DMS153 (cell line): ENCODE data around the gene CFAP20DC.

Experiments
- DNase-seq: peaks from one replicate; lab custom pipeline; 2025; lab: John Stamatoyannopoulos, UW

Gene CFAP20DC

DNA sequence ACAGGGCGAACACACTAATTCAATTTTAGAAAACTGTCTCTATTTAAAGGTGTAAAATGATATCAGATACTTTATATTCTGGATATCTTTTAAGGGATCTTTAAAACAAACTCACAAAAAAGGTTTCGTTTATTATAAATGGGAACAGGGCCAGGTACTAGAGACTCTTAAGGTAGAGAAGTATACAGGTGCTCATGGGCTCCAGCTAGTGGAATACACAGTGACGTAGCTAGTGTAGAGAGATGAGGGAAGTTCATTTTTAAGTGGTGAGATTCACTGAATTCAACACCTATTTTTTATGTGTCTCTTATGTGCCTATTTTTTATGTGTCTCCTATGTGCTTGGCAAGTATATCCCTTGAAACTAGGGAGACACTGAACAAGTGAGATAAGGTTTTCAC lies 250.6 kb downstream of the CFAP20DC start:
- no peak for DNase-seq

DNA sequence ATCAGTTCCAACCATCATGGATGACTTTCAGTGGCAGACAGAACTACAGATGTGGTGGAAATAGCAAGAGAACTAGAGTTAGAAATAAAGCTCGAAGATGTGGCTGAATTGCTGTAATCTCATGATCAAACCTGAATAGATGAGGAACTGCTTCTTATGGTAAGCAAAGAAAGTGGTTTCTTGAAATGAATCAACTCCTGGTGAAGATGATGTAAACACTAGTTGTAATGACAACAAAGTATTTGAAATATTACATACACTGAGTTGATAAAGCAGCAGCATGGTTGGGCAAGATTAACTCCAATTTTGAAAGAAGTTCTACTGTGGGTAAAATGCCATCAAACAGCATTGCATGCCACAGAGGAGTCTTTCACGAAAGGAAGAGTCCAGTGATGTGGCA lies 251.5 kb downstream of the CFAP20DC start:
- DNase-seq = no peak

DNA sequence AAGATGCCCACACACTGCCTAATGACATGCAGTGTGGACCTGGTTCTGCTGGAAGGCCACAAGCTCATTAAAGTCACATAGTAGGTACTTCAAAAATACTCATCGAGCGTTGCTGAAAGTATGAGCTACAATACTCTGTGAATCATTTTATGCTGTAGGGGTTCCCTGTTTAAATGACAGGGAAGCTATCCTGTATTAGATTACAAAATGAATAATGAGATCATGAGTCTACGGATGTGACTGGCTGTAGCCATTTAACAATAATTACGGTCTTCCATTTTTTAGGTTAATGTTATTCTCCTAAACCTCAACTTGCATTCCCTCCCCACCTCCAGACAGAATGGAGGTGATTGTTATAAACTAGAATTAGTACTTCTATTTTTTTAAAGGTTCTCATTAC lies 255.1 kb downstream of the CFAP20DC start:
- DNase-seq = no peak

DNA sequence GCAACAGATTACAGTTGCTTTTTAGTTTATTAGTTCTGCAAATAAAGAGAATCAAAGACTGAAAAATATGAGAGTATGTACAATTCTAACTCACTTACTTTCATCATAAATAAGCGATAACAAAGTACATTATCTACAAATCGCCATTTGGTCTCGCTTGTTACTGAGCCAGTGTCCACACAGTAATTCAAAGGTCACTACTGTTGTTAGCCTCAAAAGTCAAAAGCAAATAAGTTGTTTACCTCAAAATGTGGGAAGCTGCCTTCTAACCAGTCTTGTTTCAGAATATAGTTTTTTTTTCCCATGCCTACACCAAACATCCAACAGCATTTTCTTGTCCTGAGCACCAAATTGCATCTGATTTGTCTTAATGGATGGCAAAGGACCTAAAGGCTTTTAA lies 255.9 kb downstream of the CFAP20DC start:
- no peak for DNase-seq

DNA sequence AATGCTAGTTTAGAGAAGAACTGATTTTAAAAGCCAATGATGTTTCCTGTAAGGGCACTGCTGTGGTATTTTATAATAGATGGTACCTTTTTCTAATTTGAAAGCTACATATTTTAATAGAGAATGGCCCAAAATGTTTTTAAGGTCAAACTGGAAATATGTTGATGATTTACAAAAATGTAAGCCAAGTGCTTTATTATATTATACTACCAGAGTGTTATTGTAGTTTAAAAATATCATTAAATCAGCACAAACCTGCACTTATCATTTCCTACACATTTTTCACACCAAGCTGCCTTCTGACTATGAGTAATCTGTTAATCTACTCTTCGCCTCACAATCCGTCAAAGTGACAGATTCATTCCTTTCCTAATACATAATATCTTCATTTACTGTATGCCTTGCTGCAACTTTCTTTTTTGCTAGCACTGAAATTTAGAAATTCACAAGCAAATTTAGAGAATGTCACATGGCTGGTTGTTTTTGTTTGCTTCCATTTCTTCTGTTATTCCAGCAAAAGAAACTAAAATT lies 256.8 kb downstream of the CFAP20DC start:
- DNase-seq = no peak

DNA sequence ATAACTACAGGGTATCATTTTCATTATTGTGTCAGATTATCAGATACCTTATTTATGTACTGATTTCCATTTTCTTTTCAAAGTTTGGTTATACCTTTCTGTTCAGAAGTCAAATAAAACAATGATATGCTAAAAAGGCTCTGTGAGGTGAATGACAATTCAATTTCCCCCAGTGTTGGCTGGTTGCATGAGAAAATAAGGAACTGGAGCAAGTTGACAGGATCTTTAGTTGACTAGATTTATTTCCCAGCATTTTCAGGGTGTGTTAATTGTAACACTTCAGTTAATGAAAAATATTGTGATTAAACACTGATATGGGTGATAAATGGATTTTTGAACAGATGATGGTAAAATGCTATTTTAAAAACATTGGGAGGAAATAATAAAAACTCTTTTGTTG lies 260.4 kb downstream of the CFAP20DC start:
- DNase-seq = no peak

DNA sequence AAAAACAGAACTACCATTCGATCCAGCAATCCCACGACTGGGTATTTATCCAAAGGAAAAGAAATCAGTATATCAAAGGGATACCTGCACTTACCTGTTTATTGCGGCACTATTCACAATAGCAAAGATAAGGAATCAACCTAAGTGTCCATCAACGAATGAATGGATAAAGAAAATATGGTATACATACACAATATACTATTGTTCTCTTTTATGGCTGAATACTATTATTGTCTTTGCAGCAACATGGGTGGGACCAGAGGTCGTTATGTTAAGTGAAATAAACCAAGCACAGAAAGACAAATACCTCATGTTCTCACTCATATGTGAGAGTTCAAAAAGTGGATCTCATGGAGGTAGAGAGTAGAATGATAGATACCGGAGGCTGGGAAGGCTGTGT lies 264.9 kb downstream of the CFAP20DC start:
- DNase-seq = no peak

DNA sequence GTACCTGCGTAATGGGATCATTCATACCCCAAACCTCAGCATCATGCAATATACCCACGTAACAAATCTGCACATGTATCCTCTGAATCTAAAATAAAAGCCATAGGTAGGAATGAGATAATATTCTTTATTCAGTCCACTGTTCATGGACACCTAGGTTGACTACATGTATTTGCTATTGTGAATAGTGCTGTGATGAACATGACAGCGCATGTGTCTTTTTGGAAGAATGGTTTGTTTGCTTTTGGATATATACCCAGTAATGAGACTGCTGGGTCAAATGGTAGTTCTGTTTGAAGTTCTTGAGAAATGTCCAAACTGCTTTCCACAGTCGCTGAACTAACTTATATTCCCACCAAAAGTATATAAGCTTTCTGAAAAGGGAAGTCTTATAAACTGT lies 265.4 kb downstream of the CFAP20DC start:
- no peak for DNase-seq

DNA sequence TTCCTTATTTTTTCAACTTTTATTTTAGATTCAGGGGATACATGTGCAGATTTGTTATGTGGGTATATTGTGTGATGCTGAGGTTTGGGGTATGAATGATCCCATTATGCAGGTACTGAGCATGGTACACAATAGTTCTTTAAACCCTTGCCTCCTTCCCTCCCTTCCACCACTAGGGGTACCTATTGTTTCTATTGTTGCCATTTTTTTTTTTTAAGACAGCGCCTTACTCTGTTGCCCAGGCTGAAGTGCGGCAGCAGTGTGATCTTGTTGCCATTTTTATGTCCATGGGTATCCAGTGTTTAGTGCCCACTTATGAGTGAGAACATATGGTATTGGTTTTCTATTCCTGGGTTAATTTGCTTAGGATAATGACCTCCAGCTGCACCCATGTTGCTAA lies 266.0 kb downstream of the CFAP20DC start:
- no peak for DNase-seq

DNA sequence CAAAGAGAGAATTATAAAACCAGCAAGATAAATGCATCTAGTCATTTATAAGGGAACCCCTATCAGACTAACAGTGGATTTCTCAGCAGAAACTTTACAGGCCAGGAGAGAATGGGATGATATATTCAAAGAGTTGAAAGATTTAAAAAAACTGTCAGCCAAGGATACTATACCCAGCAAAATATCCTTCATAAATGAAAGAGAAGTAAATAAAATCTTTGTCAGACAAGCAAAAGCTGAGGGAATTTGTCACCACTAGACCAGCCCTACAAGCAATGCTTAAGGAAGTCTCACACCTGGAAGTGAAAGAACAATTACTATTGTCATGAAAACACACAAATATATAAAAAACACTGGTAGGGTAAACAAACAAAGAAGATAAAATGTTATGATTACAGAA lies 269.9 kb downstream of the CFAP20DC start:
- DNase-seq = no peak

DNA sequence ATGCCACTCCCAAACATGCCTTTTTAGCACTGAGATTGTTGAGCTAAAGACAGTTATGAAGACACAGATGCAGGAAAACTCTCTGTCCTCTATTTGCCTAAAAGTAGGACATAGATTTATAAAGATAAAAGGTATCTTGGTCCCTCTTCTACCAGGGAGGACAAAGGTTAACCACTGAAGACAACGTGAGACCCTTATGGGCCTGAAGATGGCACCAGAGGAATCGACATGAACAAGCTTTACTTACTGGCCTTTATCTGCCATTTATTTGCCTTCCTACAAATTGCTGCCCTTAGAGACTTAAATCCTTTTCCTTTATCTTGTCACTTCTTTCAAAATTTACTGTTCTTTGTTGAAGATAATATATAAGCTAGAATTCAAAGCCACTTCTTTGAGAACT lies 273.6 kb downstream of the CFAP20DC start:
- no peak for DNase-seq

DNA sequence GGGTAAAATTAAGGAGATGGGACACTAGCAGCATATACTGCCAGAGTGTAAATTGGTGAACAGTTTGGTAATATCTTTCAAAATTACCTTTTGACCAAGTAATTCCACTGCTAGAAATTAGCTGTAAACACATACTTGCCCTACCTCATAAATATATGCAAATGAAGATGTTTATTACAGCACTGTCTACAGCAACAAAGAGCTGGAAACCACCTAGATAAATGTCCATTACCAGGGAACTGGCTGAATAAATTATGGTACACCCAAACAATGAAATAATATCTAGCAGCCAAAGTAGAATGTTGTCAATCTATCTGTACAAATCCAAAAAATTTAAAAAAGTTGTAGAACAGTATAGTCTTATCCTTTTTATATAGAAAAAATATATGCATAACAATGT lies 277.4 kb downstream of the CFAP20DC start:
- no peak for DNase-seq

DNA sequence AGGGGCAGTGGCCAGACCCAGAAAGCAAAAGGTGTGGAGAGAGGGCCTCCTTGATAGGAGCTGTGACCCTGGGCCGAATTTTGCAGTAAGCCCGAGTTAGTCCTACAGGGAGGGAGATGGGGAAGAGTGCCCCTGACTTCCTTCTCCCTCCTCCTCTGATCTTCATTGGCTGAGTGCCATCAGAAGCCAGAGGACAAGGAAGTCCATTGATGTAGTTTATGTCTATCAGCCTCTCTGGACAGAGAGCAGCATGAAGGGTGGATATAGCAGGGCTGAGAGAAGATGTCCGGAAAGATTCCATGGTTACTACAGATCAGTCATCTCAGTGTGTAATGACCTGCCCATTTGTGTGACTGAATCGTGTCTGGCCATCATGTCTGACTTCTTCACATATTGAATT lies 280.8 kb downstream of the CFAP20DC start:
- no peak for DNase-seq

DNA sequence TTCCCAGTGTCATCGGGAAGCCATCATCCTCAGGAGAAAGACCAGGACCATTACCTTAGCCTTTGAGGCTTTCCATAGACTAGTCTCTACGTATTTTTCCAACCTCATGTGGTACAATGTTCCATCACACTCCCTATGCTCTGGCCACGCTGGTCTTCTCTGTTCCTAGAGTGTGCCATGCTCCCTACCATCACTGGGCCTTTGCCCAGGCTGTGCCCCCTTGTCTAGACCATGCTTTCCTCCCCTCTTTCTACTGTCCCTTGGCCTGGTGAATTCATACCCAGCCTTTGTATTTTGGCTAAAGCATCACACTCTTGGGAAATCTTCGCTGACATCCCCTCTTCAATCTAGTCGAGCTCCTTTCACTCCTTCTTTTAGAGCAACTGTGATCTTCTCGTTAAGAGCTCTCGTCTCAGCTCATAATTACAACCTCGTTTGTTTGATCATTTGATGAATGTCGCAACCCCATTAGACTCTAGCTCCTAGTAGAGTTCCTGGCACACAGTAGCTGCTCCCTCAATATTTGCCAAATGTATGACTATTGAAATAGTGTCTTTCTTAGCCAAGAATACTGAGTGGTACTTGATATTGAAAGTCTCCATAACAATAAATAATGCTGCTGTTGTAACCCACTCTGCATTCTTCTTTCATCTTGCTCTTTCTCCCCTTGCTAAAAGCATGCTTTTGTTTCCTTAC lies 283.1 kb downstream of the CFAP20DC start:
- DNase-seq = no peak

DNA sequence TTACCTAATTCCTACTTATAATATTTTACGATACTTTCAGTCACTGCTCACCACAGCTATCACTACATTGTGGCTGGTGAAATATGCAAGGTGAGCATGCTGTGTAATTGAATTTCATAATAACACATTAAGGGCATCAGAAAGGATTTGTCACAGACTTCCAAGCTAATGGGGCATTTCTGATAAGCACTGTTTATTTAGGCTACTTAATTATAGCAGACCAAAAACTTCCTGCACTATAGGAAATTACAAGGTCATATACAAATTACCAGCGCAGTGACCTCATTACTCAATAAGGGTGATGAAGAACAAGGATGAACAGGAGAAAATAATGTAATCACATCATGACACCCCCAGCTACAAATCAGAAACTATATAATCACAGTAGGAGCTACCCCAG lies 294.7 kb downstream of the CFAP20DC start:
- DNase-seq = no peak

DNA sequence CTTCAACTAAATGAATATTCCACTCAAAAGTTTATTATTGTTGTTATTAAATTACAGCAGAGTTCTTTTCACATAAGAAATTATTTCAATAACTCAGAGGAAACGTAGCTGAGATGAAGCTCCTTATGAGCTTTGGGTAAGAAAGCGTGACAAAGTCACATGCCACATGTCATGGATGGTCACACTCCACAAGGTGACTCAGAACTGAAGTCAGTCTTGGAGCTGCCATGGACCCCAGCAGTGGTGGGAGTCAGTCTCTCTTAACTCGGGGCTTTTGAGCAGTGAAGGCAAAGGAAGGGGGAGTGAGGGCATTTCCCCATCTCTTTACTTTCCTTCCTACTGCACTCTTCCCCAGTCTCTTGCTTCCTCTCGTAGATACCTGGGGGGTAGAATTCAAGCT lies 295.8 kb downstream of the CFAP20DC start:
- DNase-seq = no peak

DNA sequence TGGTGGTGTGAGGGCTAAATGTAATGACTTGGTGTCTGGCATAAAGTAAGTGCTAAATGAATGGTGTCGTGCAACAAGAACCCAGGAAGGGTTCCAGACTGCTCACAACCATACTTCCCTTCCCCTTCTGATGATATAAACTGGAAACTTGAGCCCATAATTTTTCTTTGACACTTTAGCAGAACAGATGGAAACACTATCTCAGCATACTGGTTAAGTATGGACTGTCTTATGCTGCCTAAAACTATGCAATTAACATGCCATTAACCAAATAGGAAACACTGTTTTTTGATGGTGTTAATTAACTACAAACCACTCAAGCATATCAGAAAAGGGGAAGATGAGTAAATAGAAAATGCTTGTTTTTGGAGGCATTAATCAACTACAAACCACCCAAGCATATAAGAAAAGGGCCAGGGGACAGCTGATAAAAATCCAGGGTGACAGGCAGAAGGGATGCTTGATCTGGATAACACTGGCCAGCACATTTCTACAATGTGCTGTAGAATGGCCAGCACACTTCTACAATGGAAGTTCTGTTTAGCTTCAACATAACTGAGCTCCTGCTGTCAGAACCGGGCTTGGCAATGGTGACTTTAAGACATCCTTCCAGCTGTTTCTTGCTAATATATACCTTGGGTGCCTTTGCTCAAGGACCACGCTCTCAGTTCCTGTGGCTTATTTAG lies 297.8 kb downstream of the CFAP20DC start:
- no peak for DNase-seq

DNA sequence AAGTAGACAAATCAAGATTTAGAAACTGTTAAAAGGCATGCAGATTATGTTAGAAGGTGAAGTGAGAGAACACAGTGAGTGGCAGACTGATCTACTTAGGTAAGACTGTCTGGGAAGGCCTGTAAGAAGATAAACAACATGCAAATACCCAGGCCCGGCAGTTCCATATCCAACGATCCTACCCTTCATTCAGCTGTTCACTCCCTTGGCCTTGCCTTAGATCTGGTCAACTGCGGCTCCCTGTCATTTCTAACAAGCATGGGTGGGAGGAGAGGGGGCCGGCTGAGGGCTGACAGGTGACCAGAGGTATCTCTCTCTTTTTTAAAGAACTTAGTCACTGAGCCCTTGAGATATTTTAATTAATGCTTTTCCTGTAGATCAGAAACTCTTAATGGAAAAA lies 298.6 kb downstream of the CFAP20DC start:
- DNase-seq = no peak

DNA sequence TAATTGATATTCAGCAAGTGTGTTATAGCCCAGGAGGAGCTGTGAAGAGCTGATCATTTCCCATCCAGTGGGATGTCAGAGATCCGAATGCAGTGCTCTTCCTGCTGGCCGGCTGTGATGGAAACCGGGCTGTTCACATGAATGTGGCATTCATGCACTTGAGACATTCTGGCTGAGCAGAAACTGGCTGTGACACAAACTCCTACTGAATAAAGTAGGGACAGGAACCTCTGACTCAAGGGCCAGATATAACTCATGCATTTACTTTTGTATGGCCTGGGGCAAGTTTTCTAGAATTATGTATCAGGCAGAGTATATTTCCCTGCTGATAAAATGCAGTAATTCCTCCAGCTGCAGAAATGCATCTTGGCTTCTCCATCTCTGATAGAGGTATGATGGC lies 299.9 kb downstream of the CFAP20DC start:
- DNase-seq = no peak

DNA sequence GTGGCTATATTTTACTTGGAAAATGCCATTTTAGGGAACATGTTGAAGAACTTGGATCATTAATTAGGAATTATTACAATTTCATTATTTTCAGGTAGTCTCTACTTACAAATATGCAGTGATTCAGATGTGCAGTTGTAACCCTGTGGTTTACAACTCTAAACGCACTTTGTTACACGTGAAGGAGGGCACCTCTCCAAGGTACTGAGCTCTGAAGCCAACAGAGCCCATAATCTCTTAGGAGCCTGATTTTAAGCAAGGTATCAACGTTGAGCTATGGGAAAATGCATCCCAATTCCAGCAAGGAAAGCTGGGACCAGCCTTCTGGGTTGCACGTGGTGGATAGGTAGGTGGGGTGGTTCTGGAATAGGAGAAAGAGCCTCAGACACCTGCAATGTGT lies 301.8 kb downstream of the CFAP20DC start:
- DNase-seq = no peak

DNA sequence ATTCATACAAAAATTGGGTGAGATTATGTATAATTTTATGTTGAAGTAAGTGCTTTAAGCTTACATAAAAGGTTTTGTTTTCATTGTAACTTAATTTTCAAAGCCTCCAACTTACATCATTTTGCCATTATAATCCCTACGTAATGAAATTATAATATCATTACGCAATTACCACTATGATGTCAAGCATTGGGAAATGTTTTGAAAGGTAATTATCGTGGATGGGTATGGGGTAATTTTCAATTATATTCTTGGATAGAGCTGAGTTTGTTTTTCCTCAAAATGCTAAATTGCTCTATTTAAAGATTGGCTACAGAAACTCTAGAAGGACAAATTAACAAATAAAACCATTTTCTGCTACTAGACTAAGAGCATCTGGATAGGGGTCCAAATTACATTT lies 303.1 kb downstream of the CFAP20DC start:
- DNase-seq = no peak

DNA sequence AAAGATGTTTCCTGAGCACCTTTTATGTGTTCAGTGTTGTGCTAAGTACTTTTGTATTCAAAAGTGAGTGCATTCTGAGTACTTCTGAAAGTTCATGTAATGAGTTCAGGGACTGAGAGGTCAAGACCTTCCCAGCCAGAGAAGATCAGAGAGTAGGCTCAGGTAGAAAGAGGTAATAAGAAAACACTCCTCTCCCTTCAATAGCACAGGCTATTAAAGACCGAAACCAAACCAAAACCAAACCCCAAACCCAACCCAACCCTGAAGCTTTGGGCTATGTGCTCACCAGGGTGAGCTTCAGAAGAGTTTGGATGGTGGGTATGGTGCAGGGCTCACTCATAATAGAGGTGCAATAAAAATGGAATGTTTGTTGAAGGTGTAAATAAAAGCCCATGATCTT lies 306.5 kb downstream of the CFAP20DC start:
- no peak for DNase-seq

DNA sequence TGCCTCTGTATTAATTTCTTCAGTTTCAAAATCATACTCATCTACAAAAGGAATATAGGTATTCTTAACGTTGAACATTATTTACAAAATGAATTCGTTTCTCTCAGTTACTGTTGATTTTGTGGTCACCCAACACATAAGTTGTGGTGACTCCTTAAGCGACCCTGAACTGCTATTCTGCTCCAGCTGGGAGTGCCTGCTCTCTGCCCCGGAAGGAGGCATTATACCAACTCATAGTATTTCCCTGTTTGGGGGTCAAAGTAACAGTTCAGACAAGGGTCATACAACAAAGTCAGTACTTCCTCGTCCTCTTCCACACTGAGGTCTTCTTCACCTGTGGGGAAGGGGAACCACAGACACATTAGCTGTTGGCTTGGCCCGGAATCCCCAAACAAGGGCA lies 307.6 kb downstream of the CFAP20DC start:
- DNase-seq = no peak

DNA sequence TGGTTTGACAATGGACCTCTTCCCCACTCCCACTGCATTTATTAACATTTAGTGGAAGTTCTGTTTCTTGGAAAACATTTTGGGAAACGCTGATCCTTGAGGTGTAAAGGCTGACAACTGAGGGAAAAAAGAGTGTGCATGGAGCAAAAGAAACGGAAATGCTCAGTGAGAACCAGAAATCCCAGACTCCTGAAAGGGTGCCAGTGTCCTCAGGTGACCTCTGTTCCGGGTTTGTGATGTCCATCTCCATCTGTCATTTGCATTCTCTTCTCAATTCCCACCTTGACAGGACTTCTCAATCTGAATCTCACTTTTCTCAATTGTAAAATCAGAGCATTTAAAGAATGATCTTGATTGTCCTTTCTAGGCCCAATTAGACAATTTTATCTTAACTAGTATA lies 312.2 kb downstream of the CFAP20DC start:
- DNase-seq = no peak
